Activated CD4-positive, alpha-beta T cell treated with anti-CD3 and anti-CD28 coated beads for 36 hours (primary cell): Measurements from ENCODE around the gene CCSER2. TPM values are rescaled to one million over a fixed set of nuclear protein-coding genes. Genes with fewer than 3 reads are reported as not detected.

ENCODE experiments used
- ATAC-seq: fragments of 200-7000 bp; cut with Tn5 transposase; one replicate; pipeline ENCODE4 v1.10.0; 2021; ENCODE audit warnings: mild to moderate bottlenecking, moderate library complexity
- CTCF ChIA-PET: fragments of 350-600 bp; sonication (Branson Sonifier 250); formaldehyde crosslinking; loops from one replicate; lab custom pipeline; 2021; ENCODE audit warnings: antibody characterized with exemption; lab: Charles Lee
- POLR2A ChIA-PET: fragments of 350-600 bp; sonication (Branson Sonifier 250); formaldehyde crosslinking; loops from one replicate; lab custom pipeline; 2021; ENCODE audit warnings: antibody characterized with exemption, inconsistent platforms; lab: Charles Lee
- DNase-seq: peaks from one replicate; pipeline ENCODE4 v3.0.0-alpha.2; 2020
- H3K27ac Mint-ChIP-seq: one replicate; pipeline ENCODE4 v1.8.0; 2021; ENCODE audit warnings: mixed read lengths
- H3K27me3 Mint-ChIP-seq: one replicate; pipeline ENCODE4 v1.8.0; 2021; ENCODE audit warnings: mixed read lengths
- H3K36me3 Mint-ChIP-seq: one replicate; pipeline ENCODE4 v1.8.0; 2021; ENCODE audit warnings: low read depth, mixed read lengths
- H3K4me1 Mint-ChIP-seq: one replicate; pipeline ENCODE4 v1.8.0; 2021; ENCODE audit warnings: mixed read lengths
- H3K4me3 Mint-ChIP-seq: one replicate; pipeline ENCODE4 v1.8.0; 2021; ENCODE audit warnings: mild to moderate bottlenecking, moderate library complexity, mixed read lengths
- H3K9me3 Mint-ChIP-seq: one replicate; pipeline ENCODE4 v1.8.0; 2021; ENCODE audit warnings: low read depth, mixed read lengths
- intact Hi-C, 2 experiments: fragments of 100-400 bp; cut with DNase I in 1 of 2; cut with micrococcal nuclease in 1 of 2; formaldehyde crosslinking; loops; one replicate each; pipeline versions ENCODE4 v1.14.2 to v1.15.1; 2022 to 2024; cut with DNase I, micrococcal nuclease
- total RNA-seq, 2 experiments: library from RNA; stranded (reverse); gene quantifications; one replicate each; pipeline ENCODE4 v1.2.3, GENCODE V29; 2021

Gene CCSER2
- total RNA-seq, 2 experiments from 2014 or later, result 61.2 to 85.2 TPM

GRCh38 chr10:84294766-84295447, 33.5 kb upstream of the CCSER2 start:
- H3K4me1 Mint-ChIP-seq, result peaks cover 21% of the 10 kb centered on the region
- POLR2A ChIA-PET, result interaction anchor here (0.7 kb wide), 1 partner anchor 536 kb away, joined by 3 read pairs; no protein-coding TSS in a partner anchor
- DNase-seq (peak; percentile 32), ATAC-seq (peak; percentile 71)
- H3K9me3 Mint-ChIP-seq, result no peaks in the 10 kb centered on the region
- peaks cover 5% of the 10 kb centered on the region for H3K27me3 Mint-ChIP-seq
- no peaks in the 10 kb centered on the region for H3K36me3 Mint-ChIP-seq
- intact Hi-C loops, result loop anchor here (1.0 to 2.0 kb wide), 3 partner anchors 11 to 40 kb away; no protein-coding TSS in a partner anchor
- CTCF ChIA-PET, result no interaction called here
- no peak overlapping the region for H3K4me3 Mint-ChIP-seq
- H3K27ac Mint-ChIP-seq, result peak overlapping the region; percentile 7

GRCh38 chr10:84296091-84296981, 32.1 kb upstream of the CCSER2 start:
- DNase-seq (no peak), ATAC-seq (no peak)
- H3K27ac Mint-ChIP-seq, result no peak overlapping the region
- peaks cover 5% of the 10 kb centered on the region for H3K27me3 Mint-ChIP-seq
- H3K4me3 Mint-ChIP-seq, result no peak overlapping the region
- H3K36me3 Mint-ChIP-seq, result no peaks in the 10 kb centered on the region
- ChIA-PET POLR2A (no interaction called here), CTCF (no interaction called here)
- no peaks in the 10 kb centered on the region for H3K9me3 Mint-ChIP-seq
- intact Hi-C loops, result no loop called here
- peaks cover 21% of the 10 kb centered on the region for H3K4me1 Mint-ChIP-seq

DNA sequence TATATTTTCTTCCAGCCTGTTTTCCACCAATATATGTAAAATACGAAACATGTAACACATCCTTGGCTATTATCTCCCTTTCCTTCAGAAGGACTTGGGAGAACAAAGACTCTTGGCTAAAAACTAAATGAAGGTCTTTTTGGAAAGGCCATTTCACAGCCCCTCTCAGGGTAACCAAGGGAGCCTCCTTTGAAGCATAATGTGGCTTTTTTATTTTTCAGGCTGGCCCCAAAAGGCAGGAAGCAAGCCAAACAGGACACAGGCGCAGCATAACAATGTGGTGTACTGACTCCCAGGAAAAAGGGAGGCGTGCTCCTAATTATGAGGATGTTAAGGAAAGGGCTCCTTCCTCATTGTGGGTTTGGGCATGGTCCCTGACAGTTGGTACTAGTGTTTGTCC, 30.3 kb upstream of the CCSER2 start:
- DNase-seq, result no peak
- ChIA-PET CTCF (no interaction called here), POLR2A (no interaction called here)
- intact Hi-C loops, result no loop called here
- peaks cover 6% of the 10 kb centered on the region for H3K27me3 Mint-ChIP-seq
- no peak overlapping the region for H3K4me3 Mint-ChIP-seq
- H3K9me3 Mint-ChIP-seq, result no peaks in the 10 kb centered on the region
- no peak overlapping the region for H3K27ac Mint-ChIP-seq
- H3K36me3 Mint-ChIP-seq, result no peaks in the 10 kb centered on the region
- H3K4me1 Mint-ChIP-seq, result peaks cover 21% of the 10 kb centered on the region
- ATAC-seq, result no peak

GRCh38 chr10:84302223-84302622, 26.2 kb upstream of the CCSER2 start:
- peaks cover 14% of the 10 kb centered on the region for H3K4me1 Mint-ChIP-seq
- no peak overlapping the region for H3K4me3 Mint-ChIP-seq
- no peak for ATAC-seq

GRCh38 chr10:84306751-84307384, 21.5 kb upstream of the CCSER2 start:
- Mint-ChIP-seq H3K27me3 (peaks cover 2% of the 10 kb centered on the region), H3K36me3 (peaks cover 2% of the 10 kb centered on the region), H3K27ac (peak overlapping the region; percentile 96), H3K9me3 (peaks cover 3% of the 10 kb centered on the region), H3K4me3 (peak overlapping the region; percentile 33), H3K4me1 (peaks cover 37% of the 10 kb centered on the region)
- POLR2A ChIA-PET, result no interaction called here
- DNase-seq (peak; percentile 18), ATAC-seq (peak; percentile 35)
- CTCF ChIA-PET, result interaction anchor here (0.9 to 2.3 kb wide), 2 partner anchors 19 to 39 kb away, joined by 3 to 7 read pairs; no protein-coding TSS in a partner anchor
- intact Hi-C loops, result loop anchor here (1.0 to 5.0 kb wide), 4 partner anchors 12 to 40 kb away; no protein-coding TSS in a partner anchor

More at GRCh38 chr10:84302223-84302622, 26.2 kb upstream of the CCSER2 start:
- ChIA-PET CTCF (interaction anchor here (1.0 kb wide), 1 partner anchor 15 kb away, joined by 4 read pairs; no protein-coding TSS in a partner anchor), POLR2A (no interaction called here)
- intact Hi-C loops, result no loop called here
- Mint-ChIP-seq H3K36me3 (no peaks in the 10 kb centered on the region), H3K27ac (no peak overlapping the region), H3K9me3 (peaks cover 3% of the 10 kb centered on the region), H3K27me3 (peaks cover 6% of the 10 kb centered on the region)
- DNase-seq, result no peak

GRCh38 chr10:84308021-84308420, 20.4 kb upstream of the CCSER2 start:
- peak; percentile 25 for DNase-seq
- Mint-ChIP-seq H3K36me3 (peaks cover 2% of the 10 kb centered on the region), H3K9me3 (peaks cover 3% of the 10 kb centered on the region), H3K27me3 (no peaks in the 10 kb centered on the region), H3K4me3 (peak overlapping the region; percentile 47), H3K4me1 (peaks cover 37% of the 10 kb centered on the region), H3K27ac (peak overlapping the region; percentile 96)
- ATAC-seq, result no peak
- ChIA-PET CTCF (interaction anchor here (0.6 to 2.3 kb wide), 7 partner anchors 9 to 229 kb away, joined by 3 to 7 read pairs (median 4); no protein-coding TSS in a partner anchor), POLR2A (interaction anchor here (0.6 to 1.8 kb wide), 3 partner anchors 21 to 46 kb away, joined by 3 to 14 read pairs (median 7); no protein-coding TSS in a partner anchor)
- intact Hi-C loops, result loop anchor here in 1 of 2 experiments (1.0 to 5.0 kb wide), 2 partner anchors 22 to 41 kb away; no protein-coding TSS in a partner anchor

GRCh38 chr10:84308481-84309304, 19.7 kb upstream of the CCSER2 start:
- H3K27ac Mint-ChIP-seq, result peak overlapping the region; percentile 90
- peaks cover 3% of the 10 kb centered on the region for H3K9me3 Mint-ChIP-seq
- ChIA-PET POLR2A (interaction anchor here (0.6 to 1.8 kb wide), 4 partner anchors 20 to 45 kb away, joined by 3 to 14 read pairs (median 6); no protein-coding TSS in a partner anchor), CTCF (interaction anchor here (0.5 to 2.3 kb wide), 10 partner anchors 8 to 233 kb away, joined by 3 to 7 read pairs (median 4); no protein-coding TSS in a partner anchor)
- intact Hi-C loops, result loop anchor here (1.0 to 5.0 kb wide), 3 partner anchors 20 to 41 kb away; partner anchors contain the start of gene CCSER2 (in 1 of the 2)
- peaks cover 2% of the 10 kb centered on the region for H3K36me3 Mint-ChIP-seq
- peak; percentile 67 for ATAC-seq
- no peaks in the 10 kb centered on the region for H3K27me3 Mint-ChIP-seq
- H3K4me1 Mint-ChIP-seq, result peaks cover 37% of the 10 kb centered on the region
- H3K4me3 Mint-ChIP-seq, result peak overlapping the region; percentile 47
- DNase-seq, result peak; percentile 75

- no peak for ATAC-seq
- DNase-seq, result no peak
- peaks cover 2% of the 10 kb centered on the region for H3K36me3 Mint-ChIP-seq
- H3K9me3 Mint-ChIP-seq, result peaks cover 3% of the 10 kb centered on the region
- peaks cover 41% of the 10 kb centered on the region for H3K4me1 Mint-ChIP-seq
- no peak overlapping the region for H3K4me3 Mint-ChIP-seq
- intact Hi-C loops, result no loop called here
- ChIA-PET POLR2A (no interaction called here), CTCF (interaction anchor here (1.1 to 1.6 kb wide), 4 partner anchors 10 to 43 kb away, joined by 3 to 4 read pairs (median 3); no protein-coding TSS in a partner anchor)
- no peaks in the 10 kb centered on the region for H3K27me3 Mint-ChIP-seq
- no peak overlapping the region for H3K27ac Mint-ChIP-seq
Observed at GRCh38 chr10:84310470-84310869, 17.9 kb upstream of the CCSER2 start.

DNA sequence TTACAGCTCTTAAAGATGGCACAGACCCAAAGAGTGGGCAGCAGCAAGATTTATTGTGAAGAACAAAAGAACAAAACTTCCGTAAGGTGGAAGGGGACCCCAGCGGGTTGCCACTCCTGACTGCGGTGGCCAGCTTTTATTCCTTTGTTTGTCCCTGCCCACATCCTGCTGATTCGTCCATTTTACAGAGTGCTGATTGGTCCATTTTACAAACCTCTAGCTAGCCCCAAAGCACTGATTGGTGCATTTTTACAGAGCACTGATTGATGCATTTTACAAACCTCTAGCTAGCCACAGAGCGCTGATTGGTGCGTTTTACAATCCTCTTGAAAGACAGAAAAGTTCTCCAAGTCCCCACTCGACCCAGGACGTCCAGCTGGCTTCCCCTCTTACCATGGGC, 16.8 kb upstream of the CCSER2 start:
- peaks cover 36% of the 10 kb centered on the region for H3K4me1 Mint-ChIP-seq
- peaks cover 2% of the 10 kb centered on the region for H3K36me3 Mint-ChIP-seq
- POLR2A ChIA-PET, result no interaction called here

DNA sequence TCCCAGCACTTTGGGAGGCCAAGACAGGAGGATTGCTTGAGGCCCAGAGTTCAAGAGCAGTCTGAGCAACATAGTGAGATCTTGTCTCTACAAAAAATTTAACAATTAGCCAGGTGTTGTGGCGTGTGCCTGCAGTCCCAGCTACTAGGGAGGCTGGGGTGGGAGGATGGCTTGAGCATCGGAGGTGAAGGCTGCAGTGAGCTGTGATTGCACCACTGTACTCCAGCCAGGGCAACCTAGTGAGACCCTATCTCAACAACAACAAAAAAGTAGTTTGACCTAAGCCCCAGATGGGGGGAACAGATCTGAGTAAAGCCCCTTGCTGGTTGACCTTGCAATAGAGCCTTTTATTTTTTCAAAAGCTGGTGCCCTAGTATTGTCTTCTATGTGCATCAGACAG, 15.6 kb upstream of the CCSER2 start:
- H3K9me3 Mint-ChIP-seq, result no peaks in the 10 kb centered on the region
- no peak overlapping the region for H3K4me3 Mint-ChIP-seq
- DNase-seq (no peak), ATAC-seq (no peak)
- intact Hi-C loops, result no loop called here
- CTCF ChIA-PET, result interaction anchor here (1.4 kb wide), 1 partner anchor 22 kb away, joined by 6 read pairs; no protein-coding TSS in a partner anchor
- peaks cover 31% of the 10 kb centered on the region for H3K4me1 Mint-ChIP-seq
- POLR2A ChIA-PET, result no interaction called here
- peaks cover 2% of the 10 kb centered on the region for H3K36me3 Mint-ChIP-seq
- H3K27me3 Mint-ChIP-seq, result no peaks in the 10 kb centered on the region
- H3K27ac Mint-ChIP-seq, result no peak overlapping the region

More for the DNA sequence above, 16.8 kb upstream of the CCSER2 start:
- intact Hi-C loops, result no loop called here
- ATAC-seq (no peak), DNase-seq (no peak)
- no peak overlapping the region for H3K4me3 Mint-ChIP-seq
- no peaks in the 10 kb centered on the region for H3K27me3 Mint-ChIP-seq
- H3K27ac Mint-ChIP-seq, result no peak overlapping the region
- CTCF ChIA-PET, result interaction anchor here (1.0 to 1.6 kb wide), 2 partner anchors 17 to 42 kb away, joined by 4 read pairs; partner anchors contain the start of gene CCSER2
- H3K9me3 Mint-ChIP-seq, result no peaks in the 10 kb centered on the region
